Stimulated activated CD8-positive, alpha-beta memory T cell treated with anti-CD3 and anti-CD28 coated beads, Interleukin-4, amount 100 ng/mL, for 4 hours (primary cell): ENCODE results near the gene CYSRT1.
"Not testable (repeated sequence)": the region's sequence is repeated elsewhere in the genome, so short reads cannot be mapped to it uniquely, and the experiment has no call there.

Experiments used
- DNase-seq, 2 donors: peaks; one replicate each; pipeline ENCODE4 v3.0.0-alpha.2; 2020; ENCODE audit warnings: low read depth in 2 of 2, low spot score in 1 of 2

CYSRT1 gene

DNA sequence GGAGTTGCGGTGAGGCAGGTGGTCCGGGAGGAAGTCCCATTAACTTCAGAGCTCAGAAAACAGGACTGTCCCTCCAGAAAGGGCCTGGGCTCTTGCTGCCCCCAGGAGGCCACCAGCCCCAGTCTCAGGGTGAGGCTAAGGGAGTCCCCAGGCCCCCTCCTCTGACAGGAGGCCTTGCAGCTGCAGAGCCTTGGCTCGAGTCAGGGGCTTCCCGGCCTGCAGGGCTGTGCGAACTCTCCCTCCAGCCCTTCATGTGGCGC is 22.9 kb downstream of the CYSRT1 start:
- DNase-seq, result no peak

GRCh38 chr9:137250329-137251193 is 25.6 kb downstream of the CYSRT1 start:
- DNase-seq, result no peak

DNA sequence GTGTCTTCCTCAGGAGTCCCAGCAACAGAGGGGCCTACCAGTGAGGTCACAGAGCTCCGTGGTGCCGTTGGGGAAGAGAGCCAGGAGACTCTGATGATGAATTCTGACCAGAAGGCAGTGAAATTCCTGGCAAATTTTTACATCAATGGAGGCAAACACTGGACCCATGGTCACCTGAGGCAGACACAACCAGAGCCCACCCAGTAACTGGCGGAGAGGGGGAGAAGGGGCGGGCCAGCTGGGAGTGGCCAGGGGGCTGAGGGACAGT is 26.2 kb downstream of the CYSRT1 start, which contains the start of gene STPG3:
Gene STPG3, plus strand, starts transcription at position 93 of the 268 bp plus-strand sequence. Its CDS starts 1 bp downstream, at position 94.
- no peak for DNase-seq

DNA sequence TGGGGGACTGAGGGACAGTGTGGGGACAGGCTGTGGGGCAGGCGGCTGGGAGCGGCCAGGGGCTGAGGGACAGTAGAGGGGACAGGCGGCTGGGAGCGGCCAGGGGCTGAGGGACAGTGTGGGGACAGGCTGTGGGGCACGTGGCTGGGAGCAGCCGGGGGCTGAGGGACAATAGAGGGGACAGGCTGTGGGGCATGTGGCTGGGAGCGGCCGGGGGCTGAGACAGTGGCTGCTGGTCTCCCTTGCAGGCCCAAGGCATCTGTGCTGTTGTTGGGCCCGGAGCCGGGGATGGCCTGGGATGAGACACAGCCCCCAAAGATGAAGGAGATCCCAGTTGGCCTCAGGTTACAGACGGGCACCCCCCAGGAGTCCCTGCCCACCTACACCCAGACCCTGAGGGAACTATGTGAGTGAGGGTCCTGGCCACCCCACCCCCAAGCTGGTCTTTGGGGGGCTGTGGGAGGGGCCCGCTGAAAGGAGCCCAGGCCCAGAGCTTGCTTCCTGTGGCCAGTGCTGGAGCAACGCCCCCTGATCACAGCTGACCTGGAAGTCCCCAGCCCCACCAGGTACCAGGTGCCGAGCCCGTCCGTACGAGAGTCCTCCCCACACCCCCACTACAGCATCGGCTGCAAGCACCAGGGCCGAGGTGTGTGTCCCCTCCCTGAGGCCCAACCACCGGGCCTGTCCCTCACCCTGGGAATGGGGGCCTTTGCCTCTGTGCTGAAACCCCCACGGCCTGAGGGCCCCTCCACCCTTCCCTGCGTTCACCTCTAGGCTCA is 26.7 kb downstream of the CYSRT1 start:
- DNase-seq, result no peak

- DNase-seq, result no peak
Observed at GRCh38 chr9:137252555-137253506, 27.9 kb downstream of the CYSRT1 start.

GRCh38 chr9:137253717-137254623 is 29.0 kb downstream of the CYSRT1 start:
- DNase-seq, result no peak

DNA sequence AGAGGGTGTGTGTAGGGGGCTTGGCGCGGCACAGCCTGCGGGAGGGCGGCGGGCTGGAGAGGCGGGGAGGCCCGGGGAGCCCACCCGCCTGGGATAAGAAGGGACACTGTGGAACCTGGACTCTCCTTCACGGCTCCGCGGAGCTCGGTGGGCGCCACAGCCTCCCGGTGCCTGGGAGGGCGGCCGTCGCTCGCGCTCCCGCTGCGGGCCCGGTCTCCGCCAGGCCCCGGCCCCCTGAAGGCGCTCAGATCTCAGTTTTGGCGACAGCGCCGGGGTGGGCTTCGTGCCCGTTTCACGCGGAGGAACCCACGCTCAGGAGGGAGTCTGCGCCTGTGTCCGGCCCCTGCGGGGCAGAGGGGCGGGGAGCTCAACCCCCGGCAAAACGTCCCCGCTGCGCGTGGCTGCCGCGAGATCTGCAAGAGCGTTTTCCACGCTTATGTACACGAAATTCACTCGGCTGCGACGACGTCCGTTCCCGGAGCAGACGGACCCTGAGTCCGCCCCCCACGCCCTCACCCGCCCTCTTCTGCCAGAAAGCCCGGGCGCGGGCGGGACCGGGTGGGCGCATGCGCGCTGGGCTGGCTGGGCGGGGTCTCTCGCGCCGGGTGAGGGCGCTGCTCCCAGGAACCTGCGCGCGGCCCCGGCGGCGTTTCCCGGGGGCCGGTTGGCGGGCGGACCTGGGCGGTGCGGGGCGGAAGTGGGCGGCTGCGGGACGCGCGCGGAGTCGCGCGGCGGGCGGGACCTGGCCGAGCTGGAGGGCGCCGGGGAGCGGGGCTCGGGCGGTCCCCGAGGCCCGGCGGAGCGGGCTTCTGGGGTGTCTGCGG is 29.9 kb downstream of the CYSRT1 start, which contains the start of gene NELFB:
Gene NELFB, plus strand, starts transcription at position 704 of the 824 bp plus-strand sequence.
- DNase-seq, result peak; percentile 90 to 91

- DNase-seq, result no peak
Observed at GRCh38 chr9:137255448-137256114, 30.6 kb downstream of the CYSRT1 start.

DNA sequence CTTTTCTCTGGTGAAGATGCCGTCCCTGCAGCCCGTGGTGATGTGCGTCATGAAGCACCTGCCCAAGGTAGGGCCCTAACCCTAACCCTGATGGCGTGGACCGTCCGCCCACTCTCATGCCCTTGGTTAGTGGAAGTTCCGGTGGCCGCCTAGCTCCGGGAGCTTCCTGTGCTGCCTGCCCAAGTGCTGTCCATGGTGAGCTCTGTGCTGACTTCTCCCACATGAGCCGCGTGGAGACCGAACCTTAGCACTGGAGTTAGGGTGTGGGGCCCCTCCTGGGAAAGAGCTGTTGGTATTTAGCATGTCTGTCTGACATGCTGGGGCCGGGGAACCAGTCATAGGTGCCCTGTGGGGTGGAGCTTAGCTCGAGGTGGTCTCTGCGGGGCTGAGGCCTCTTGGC is 31.4 kb downstream of the CYSRT1 start:
- no peak for DNase-seq

- DNase-seq, result no peak
Observed at GRCh38 chr9:137256856-137257255, 31.9 kb downstream of the CYSRT1 start.

GRCh38 chr9:137262173-137262908 is 37.4 kb downstream of the CYSRT1 start:
- DNase-seq, result not testable (repeated sequence)

GRCh38 chr9:137262909-137263285 is 37.9 kb downstream of the CYSRT1 start:
- DNase-seq, result no peak

DNA sequence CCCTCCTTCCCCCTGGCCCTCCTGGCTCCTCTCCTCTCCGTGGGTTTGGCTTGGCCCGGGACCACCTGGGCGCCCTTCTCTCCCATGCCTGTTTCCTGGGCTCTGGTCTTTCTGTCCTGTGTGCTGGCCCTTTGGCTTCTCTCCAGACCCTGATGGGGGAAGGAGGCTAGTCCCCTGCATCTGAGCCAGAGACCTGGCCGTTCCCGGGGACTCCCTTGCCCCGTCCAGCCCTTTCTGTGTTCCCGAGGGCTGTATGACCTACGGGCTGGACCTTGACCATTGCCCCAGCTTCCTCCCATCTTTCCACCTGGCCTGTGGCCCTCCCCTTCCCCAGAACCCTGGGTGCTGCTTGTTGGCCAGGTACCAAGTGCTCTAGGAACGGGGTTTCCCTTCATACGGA is 38.5 kb downstream of the CYSRT1 start:
- DNase-seq, result no peak

DNA sequence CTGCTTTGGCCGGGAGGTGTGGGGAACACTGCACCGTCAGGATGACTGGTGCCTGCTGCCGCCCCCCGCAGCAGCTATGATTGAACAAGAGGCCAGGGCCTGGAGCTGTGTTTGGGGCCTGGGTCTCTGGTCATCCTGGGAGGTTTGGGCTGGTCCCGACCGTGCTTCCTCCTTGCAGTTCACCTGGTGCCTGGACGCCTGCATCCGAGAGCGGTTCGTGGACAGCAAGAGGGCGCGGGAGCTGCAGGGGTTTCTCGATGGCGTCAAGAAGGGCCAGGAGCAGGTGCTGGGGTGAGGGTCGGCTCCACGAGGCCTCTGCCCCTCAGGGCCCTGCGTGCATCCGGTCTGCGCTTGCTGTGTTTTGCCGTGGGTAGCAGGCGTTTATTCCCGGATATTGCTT is 39.1 kb downstream of the CYSRT1 start:
- DNase-seq, result no peak

DNA sequence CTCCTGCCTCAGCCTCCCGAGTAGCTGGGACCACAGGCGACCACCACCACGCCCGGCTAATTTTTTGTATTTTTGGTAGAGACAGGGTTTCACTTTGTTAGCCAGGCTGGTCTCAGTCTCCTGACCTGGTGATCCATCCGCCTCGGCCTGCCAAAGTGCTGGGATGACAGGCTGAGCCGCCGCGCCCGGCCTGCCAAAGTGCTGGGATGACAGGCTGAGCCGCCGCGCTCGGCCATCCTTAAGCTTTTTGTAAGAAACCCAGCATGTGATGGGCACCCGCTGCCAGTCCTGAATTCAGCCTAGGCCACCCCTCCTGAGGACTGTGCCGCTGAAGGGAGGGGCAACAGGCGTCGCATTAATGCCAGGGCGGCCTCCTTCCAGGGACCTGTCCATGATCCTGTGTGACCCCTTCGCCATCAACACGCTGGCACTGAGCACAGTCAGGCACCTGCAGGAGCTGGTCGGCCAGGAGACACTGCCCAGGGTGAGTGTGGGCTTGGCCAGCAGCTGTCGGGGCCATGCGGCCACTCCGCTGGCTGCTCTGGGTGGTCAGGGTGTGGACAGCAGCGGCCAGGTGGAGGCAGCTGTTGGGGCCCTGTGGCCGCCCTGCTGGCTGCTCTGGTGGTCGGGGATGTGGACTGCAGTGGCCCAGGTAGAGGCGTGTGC is 40.7 kb downstream of the CYSRT1 start:
- DNase-seq, result no peak

DNA sequence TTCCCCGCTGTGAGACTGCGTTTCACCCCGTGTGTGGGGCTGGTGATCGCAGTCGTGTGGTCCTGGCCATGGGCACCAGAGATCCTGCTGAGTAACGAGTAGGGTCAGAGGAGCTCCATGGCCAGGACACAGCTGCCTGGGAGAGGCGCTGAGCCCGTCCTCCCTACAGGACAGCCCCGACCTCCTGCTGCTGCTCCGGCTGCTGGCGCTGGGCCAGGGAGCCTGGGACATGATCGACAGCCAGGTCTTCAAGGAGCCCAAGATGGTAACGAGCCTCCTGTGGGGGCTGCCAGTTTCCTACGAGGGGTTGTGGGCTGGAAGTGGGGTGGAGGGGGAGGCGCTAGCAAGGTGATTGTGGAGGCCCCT is 41.2 kb downstream of the CYSRT1 start:
- no peak for DNase-seq

DNA sequence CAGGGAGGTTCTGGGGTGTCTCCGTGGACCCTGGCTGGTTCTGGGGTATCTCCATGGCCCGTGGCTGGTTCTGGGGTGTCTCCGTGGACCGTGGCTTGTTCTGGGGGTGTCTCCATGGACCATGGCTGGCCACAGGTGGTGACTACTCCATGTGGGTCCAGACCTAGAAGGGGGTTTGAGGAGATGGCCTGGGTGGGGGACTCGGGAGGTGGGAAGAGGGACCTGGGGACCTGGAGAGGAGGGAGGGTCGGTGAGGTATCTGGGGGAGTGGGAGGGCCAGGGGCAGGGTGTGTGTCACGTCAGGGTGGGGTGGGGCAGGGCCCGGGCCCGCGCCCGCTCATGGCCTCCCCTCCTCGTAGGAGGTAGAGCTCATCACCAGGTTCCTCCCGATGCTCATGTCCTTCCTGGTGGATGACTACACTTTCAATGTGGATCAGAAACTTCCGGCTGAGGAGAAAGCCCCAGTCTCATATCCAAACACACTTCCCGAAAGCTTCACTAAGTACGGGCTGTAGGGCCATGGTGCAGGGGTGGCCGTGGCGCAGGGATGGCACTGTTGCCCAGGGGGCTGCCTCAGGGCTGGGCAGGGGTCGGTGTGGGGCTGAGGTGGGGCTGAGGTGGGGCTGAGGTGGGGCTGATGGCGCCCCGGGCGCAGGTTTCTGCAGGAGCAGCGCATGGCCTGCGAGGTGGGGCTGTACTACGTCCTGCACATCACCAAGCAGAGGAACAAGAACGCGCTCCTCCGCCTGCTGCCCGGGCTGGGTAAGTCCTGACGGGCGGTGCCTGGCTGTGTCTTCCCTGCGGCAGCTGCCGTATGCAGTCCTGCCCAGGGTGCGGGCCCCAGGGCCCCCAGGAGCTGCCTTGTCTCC is 41.8 kb downstream of the CYSRT1 start:
- no peak for DNase-seq
